Neural cell (in vitro differentiated cells): ENCODE data around the gene PLOD2. TPM values are rescaled to one million over a fixed set of nuclear protein-coding genes. Genes with fewer than 3 reads are reported as not detected.

Experiments used
- H2AFZ ChIP-seq: fragments of 200-600, 300-800 bp; sonication (generic), shearing (Covaris generic); 2 replicates; pipeline ENCODE4 v1.6.0; 2014; ENCODE audit warnings: low read depth, mild to moderate bottlenecking, antibody characterized with exemption, low read length, moderate library complexity
- H3F3A ChIP-seq: fragments of 200-600 bp; shearing (Covaris generic); 2 replicates; pipeline ENCODE4 v1.6.1; 2016; ENCODE audit warnings: mild to moderate bottlenecking, moderate library complexity, mixed read lengths, antibody characterized with exemption, low read length; ENCODE audit not compliant: insufficient read depth, poor library complexity, severe bottlenecking
- H3K27ac ChIP-seq: fragments of 200-600, 300-800 bp; sonication (generic), shearing (Covaris generic); 2 replicates; pipeline ENCODE4 v1.5.1; 2014; ENCODE audit warnings: mild to moderate bottlenecking, low read length, moderate library complexity
- H3K27me3 ChIP-seq: fragments of 300-800, 200-600 bp; sonication (generic), shearing (Covaris generic); 2 replicates; pipeline ENCODE4 v1.6.0; 2014; ENCODE audit warnings: mild to moderate bottlenecking, low read depth, low read length, moderate library complexity; ENCODE audit not compliant: insufficient read depth
- H3K36me3 ChIP-seq: fragments of 300-800, 200-600 bp; sonication (generic), shearing (Covaris generic); 2 replicates; pipeline ENCODE4 v1.5.1; 2014; ENCODE audit warnings: mild to moderate bottlenecking, antibody characterized with exemption, low read length, moderate library complexity; ENCODE audit not compliant: insufficient read depth
- H3K4me2 ChIP-seq: fragments of 300-800, 200-600 bp; sonication (generic), shearing (Covaris generic); 2 replicates; pipeline ENCODE4 v1.6.0; 2014; ENCODE audit warnings: mild to moderate bottlenecking, low read length
- H3K4me3 ChIP-seq: fragments of 300-800, 200-600 bp; sonication (generic), shearing (Covaris generic); 2 replicates; pipeline ENCODE4 v1.5.1; 2014; ENCODE audit warnings: mild to moderate bottlenecking, low read length, moderate library complexity
- H3K79me2 ChIP-seq: fragments of 200-600 bp; shearing (Covaris generic); replicated peaks from 2 replicates; pipeline ENCODE4 v1.6.0; 2014; ENCODE audit warnings: mild to moderate bottlenecking, low read length, moderate library complexity; ENCODE audit not compliant: insufficient read depth
- H3K9ac ChIP-seq: fragments of 300-800, 200-600 bp; sonication (generic), shearing (Covaris generic); 2 replicates; pipeline ENCODE4 v1.6.1; 2016; ENCODE audit warnings: mild to moderate bottlenecking, low read length, mixed read lengths
- H3K9me2 ChIP-seq: fragments of 200-600 bp; shearing (Covaris generic); 2 replicates; pipeline ENCODE4 v1.6.1; 2016; ENCODE audit warnings: mild to moderate bottlenecking, low read length, mixed read lengths; ENCODE audit not compliant: insufficient read depth
- H3K9me3 ChIP-seq: fragments of 200-600, 300-800 bp; sonication (generic), shearing (Covaris generic); 2 replicates; pipeline ENCODE4 v1.6.1; 2016; ENCODE audit warnings: mild to moderate bottlenecking, mixed run types, low read length, moderate library complexity, mixed read lengths
- H4K20me1 ChIP-seq: fragments of 200-600 bp; shearing (Covaris generic); 2 replicates; pipeline ENCODE4 v1.6.1; 2016; ENCODE audit warnings: mild to moderate bottlenecking, mixed run types; ENCODE audit not compliant: insufficient read depth
- EP300 ChIP-seq: fragments of 450-650 bp; conservative IDR thresholded peaks from 2 replicates; pipeline ENCODE4 v1.6.1; 2014; ENCODE audit warnings: antibody characterized with exemption, mild to moderate bottlenecking, moderate library complexity; ENCODE audit not compliant: poor library complexity, severe bottlenecking
- EZH2 ChIP-seq: fragments of 200-600, 300-800 bp; shearing (Covaris generic), sonication (generic); IDR thresholded peaks from 2 replicates; pipeline ENCODE4 v1.6.1; 2014; ENCODE audit warnings: antibody characterized with exemption, low read length, borderline replicate concordance, mild to moderate bottlenecking; ENCODE audit not compliant: insufficient read depth, poor library complexity, severe bottlenecking
- MXI1 ChIP-seq: fragments of 450-650 bp; conservative IDR thresholded peaks from 2 replicates; pipeline ENCODE4 v1.6.1; 2014; ENCODE audit warnings: antibody characterized with exemption, mild to moderate bottlenecking; ENCODE audit not compliant: poor library complexity, severe bottlenecking
- POLR2AphosphoS5 ChIP-seq: IDR thresholded peaks from 2 replicates; pipeline ENCODE4 v1.6.1; 2012
- RAD21 ChIP-seq: fragments of 450-650 bp; conservative IDR thresholded peaks from 2 replicates; pipeline ENCODE4 v1.6.1; 2014; ENCODE audit warnings: antibody characterized with exemption, mild to moderate bottlenecking, moderate library complexity
- SMC3 ChIP-seq: fragments of 450-650 bp; conservative IDR thresholded peaks from 2 replicates; pipeline ENCODE4 v1.6.1; 2014; ENCODE audit warnings: antibody characterized with exemption, mild to moderate bottlenecking, moderate library complexity; ENCODE audit not compliant: poor library complexity
- TAF1 ChIP-seq: IDR thresholded peaks from 2 replicates; pipeline ENCODE4 v1.6.1; 2012; ENCODE audit warnings: low read depth
- polyA plus RNA-seq: library from polyadenylated mRNA; depleted of rRNA; stranded (reverse); fragments of >200 nt; gene quantifications from 2 replicates; pipeline ENCODE4 v1.2.3, GENCODE V29; 2014
- TF ChIP-seq, protein P1 (sequence below): IDR thresholded peaks from 2 replicates; pipeline ENCODE4 v1.6.1; 2012; ENCODE audit warnings: borderline replicate concordance
- TF ChIP-seq, protein P2 (sequence below): fragments of 450-650 bp; IDR thresholded peaks from 2 replicates; pipeline ENCODE4 v1.5.1; 2014; ENCODE audit warnings: antibody characterized with exemption, mild to moderate bottlenecking, moderate library complexity; ENCODE audit not compliant: poor library complexity, severe bottlenecking

Gene PLOD2
- polyA plus RNA-seq, 1 donor from 2014 or later, result 5.6 TPM

DNA sequence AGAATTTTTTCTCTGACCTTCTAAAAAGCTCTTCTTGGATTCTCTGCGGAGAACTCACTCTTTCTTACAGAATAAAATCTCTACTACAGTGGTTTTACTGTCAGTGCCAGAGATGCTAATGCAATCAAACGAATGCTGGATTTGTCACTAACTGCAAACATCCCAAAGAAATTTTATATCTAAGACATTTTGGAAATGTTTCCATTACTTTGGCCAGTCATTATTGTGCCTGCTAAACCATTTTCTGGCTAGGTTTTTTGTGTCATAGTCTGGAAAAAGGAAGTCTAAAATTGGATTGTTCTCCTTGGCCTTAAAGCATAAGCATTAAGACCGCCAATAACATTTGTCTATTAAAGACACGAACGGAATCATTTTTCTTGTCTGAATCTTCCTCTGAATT lies 54.0 kb downstream of the PLOD2 start:
- TF ChIP-seq TAF1, result no peak
- TF ChIP-seq EP300, result no peak
- TF ChIP-seq, protein P1, sequence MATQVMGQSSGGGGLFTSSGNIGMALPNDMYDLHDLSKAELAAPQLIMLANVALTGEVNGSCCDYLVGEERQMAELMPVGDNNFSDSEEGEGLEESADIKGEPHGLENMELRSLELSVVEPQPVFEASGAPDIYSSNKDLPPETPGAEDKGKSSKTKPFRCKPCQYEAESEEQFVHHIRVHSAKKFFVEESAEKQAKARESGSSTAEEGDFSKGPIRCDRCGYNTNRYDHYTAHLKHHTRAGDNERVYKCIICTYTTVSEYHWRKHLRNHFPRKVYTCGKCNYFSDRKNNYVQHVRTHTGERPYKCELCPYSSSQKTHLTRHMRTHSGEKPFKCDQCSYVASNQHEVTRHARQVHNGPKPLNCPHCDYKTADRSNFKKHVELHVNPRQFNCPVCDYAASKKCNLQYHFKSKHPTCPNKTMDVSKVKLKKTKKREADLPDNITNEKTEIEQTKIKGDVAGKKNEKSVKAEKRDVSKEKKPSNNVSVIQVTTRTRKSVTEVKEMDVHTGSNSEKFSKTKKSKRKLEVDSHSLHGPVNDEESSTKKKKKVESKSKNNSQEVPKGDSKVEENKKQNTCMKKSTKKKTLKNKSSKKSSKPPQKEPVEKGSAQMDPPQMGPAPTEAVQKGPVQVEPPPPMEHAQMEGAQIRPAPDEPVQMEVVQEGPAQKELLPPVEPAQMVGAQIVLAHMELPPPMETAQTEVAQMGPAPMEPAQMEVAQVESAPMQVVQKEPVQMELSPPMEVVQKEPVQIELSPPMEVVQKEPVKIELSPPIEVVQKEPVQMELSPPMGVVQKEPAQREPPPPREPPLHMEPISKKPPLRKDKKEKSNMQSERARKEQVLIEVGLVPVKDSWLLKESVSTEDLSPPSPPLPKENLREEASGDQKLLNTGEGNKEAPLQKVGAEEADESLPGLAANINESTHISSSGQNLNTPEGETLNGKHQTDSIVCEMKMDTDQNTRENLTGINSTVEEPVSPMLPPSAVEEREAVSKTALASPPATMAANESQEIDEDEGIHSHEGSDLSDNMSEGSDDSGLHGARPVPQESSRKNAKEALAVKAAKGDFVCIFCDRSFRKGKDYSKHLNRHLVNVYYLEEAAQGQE, result no peak
- TF ChIP-seq RAD21, result no peak
- TF ChIP-seq EZH2, result no peak
- TF ChIP-seq, protein P2, sequence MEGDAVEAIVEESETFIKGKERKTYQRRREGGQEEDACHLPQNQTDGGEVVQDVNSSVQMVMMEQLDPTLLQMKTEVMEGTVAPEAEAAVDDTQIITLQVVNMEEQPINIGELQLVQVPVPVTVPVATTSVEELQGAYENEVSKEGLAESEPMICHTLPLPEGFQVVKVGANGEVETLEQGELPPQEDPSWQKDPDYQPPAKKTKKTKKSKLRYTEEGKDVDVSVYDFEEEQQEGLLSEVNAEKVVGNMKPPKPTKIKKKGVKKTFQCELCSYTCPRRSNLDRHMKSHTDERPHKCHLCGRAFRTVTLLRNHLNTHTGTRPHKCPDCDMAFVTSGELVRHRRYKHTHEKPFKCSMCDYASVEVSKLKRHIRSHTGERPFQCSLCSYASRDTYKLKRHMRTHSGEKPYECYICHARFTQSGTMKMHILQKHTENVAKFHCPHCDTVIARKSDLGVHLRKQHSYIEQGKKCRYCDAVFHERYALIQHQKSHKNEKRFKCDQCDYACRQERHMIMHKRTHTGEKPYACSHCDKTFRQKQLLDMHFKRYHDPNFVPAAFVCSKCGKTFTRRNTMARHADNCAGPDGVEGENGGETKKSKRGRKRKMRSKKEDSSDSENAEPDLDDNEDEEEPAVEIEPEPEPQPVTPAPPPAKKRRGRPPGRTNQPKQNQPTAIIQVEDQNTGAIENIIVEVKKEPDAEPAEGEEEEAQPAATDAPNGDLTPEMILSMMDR, result no peak
- no peak for TF ChIP-seq POLR2AphosphoS5
- TF ChIP-seq MXI1, result no peak
- no peak for TF ChIP-seq SMC3

DNA sequence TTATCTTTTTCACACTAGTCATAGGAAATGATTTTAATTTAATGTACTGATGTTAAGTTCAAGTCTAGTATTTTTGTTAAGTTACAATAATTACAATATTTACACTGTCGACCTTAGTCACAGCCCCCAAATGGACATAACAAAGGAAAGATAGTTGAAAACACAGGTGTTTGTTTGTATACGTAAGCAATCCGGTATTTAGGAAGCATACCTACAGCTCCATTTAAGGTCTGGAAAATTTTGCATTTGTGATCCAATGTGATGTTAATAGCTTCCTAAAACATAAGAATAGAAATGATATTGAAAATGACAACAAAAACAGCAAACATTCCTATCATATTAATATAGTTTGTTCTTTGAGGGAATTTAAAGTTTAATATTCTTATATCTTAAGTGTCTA lies 56.9 kb downstream of the PLOD2 start:
- Histone ChIP-seq H3K27ac (no peak overlapping the region), H3K36me3 (no peaks in the 10 kb centered on the region), H3K27me3 (no peaks in the 10 kb centered on the region), H2AFZ (no peak overlapping the region), H3K4me2 (no peak overlapping the region), H3K4me3 (no peak overlapping the region), H3F3A (no peaks in the 10 kb centered on the region), H3K79me2 (no peaks in the 10 kb centered on the region), H3K9me3 (no peaks in the 10 kb centered on the region), H3K9me2 (no peaks in the 10 kb centered on the region), H3K9ac (no peak overlapping the region), H4K20me1 (no peaks in the 10 kb centered on the region)
- TF ChIP-seq, protein P1, result no peak
- TF ChIP-seq EZH2 (no peak), TAF1 (no peak), RAD21 (no peak), EP300 (no peak)

More for the DNA sequence above, 54.0 kb downstream of the PLOD2 start:
- Histone ChIP-seq H3K36me3 (no peaks in the 10 kb centered on the region), H3K4me3 (no peak overlapping the region), H3K4me2 (no peak overlapping the region), H3K27me3 (no peaks in the 10 kb centered on the region), H3K9me2 (no peaks in the 10 kb centered on the region), H3K27ac (no peak overlapping the region), H3K79me2 (no peaks in the 10 kb centered on the region), H3K9me3 (no peaks in the 10 kb centered on the region), H3K9ac (no peak overlapping the region), H2AFZ (no peak overlapping the region), H4K20me1 (no peaks in the 10 kb centered on the region), H3F3A (no peaks in the 10 kb centered on the region)
